ENCODE results near the gene FBXW7. TPM values are rescaled to one million over a fixed set of nuclear protein-coding genes. Genes with fewer than 3 reads are reported as not detected.

The FBXW7 gene
- polyA plus RNA-seq, 3 donors: 34.5 to 39.2 (median 35.7) TPM

DNA sequence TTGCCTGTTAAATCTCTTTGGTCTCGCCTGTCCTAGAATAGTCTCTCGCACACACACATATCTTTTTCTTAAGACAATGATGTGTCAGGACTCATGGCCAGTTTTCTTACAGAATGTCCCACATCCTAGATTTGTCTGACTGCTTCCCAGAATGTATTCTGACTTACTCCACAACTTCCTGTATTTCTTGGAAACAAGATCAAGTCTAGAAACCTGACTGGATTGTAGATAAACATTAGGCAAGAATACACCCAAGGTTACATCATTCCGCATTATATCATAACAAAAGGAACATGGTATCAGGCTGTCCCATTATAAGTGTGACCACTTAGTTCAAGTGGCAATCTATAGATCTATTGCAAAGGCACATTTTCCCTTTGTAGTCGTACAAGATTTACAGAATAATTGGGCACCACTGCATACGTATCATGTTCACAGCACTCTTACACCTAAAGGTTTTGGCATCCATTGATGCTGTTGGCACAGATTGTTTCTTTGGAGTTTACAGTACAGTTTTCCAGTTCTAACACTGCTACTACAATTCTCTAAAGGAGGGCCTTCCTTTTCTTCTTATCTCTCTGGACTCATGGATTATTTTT is 56.4 kb downstream of the FBXW7 start:
- DNase-seq (ENCODE audit: low read depth in 3 of 3, low spot score in 2 of 3): no peak

DNA sequence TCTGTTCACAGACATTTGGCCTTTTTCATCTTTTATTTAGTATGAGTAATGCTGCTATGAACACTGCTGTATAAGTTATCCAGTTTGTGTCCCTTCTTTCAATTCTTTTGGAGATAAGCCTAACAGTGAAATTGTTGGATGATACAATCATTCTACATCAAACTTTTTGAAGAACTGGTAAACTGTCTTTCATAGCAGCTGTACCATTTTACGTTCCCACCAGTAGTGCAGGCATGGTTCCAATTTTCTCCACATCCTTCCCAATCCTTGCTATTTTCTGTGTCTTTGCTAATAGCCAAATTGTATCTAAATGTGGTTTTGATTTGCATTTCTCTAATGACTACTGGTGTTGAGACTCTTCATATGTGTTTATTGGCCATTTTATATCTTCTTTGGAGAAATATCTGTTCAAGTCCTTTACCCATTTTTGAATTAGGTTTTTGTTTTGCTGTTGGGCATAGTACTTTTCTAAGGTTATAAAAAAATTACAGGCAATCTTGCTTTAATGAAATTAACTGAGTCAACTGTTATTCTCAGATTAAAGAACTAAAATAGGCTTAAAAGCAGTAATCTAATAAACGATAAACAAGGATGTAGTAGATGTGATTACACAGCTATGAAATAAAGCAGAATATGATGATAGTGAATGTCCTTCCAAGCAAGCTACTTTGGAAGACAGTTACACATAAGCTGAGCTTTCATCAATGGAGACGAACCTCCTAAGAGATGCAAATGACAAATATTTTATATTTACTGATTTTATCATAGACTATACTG is 57.2 kb downstream of the FBXW7 start:
- no peak for DNase-seq (ENCODE audit: low read depth in 3 of 3, low spot score in 2 of 3)

- no peak for DNase-seq (ENCODE audit: low read depth in 3 of 3, low spot score in 2 of 3)
Measured at GRCh38 chr4:152476796-152477195, 59.1 kb downstream of the FBXW7 start.

DNA sequence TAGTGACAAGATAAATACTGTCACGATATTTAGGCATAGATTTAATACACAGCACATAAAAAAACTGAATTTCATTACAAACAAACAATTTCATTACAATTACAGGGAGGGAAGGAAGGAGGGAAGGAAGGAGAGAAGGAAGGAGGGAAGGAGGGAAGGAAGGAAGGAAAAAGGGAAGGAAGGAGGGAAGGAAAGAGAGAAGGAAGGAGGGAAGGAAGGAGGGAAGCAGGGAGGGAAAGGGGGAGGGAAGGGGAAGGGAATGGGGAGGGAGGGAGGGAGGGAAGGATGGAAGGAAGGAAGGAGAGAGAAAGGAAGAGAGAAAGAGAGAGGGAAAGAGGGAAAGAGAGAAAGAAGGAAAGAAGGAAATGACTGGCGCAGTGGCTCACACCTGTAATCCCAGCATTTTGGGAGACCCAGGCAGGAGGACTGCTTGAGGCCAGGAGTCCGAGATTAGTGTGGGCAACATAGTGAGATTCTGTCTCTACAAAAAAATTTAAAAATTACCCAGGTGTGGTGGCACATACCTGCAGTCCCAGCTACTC is 64.6 kb downstream of the FBXW7 start:
- DNase-seq (ENCODE audit: low read depth in 3 of 3, low spot score in 2 of 3): no peak

GRCh38 chr4:152468408-152468807 is 67.5 kb downstream of the FBXW7 start:
- DNase-seq (ENCODE audit: low read depth in 3 of 3, low spot score in 2 of 3): no peak

DNA sequence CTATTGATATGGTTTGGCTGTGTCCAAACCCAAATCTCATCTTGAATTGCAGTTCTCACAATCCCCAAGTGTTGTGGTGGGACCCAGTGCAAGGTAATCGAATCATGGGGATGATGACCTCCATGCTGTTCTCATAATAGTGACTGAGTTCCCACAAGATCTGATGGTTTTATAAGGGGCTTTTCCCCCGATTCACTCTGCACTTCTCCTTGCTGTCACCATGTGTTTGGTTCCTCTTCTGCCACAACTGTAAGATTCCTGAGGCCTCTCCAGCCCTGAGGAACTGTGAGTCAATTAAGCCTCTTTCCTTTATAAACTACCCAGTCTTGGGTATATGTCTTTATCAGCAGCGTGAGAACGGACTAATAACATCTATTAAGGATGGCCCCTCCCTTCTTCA is 68.8 kb downstream of the FBXW7 start:
- no peak for DNase-seq (ENCODE audit: low read depth in 3 of 3, low spot score in 2 of 3)

- DNase-seq (ENCODE audit: low read depth in 3 of 3, low spot score in 2 of 3): no peak
Measured at GRCh38 chr4:152464030-152464823, 71.7 kb downstream of the FBXW7 start.

DNA sequence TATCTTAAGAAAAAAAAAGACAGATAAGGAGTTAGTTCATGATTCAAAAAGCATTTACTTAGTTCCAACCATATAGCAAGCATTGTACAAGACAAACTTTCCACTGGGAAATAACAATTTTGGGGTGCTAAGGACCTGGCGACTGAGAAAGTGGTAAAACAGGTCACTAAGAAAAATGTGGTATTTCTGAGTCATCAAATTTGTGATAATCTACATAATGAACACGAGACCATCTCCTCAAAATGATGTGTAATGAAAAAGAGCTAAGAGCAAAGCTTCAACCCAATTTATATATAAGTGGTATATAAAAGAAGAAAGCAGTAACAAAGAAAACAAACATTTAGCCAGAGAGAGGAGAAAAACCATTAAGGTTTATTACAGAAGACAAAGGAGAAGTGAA is 72.3 kb downstream of the FBXW7 start:
- DNase-seq (ENCODE audit: low read depth in 3 of 3, low spot score in 2 of 3): no peak

DNA sequence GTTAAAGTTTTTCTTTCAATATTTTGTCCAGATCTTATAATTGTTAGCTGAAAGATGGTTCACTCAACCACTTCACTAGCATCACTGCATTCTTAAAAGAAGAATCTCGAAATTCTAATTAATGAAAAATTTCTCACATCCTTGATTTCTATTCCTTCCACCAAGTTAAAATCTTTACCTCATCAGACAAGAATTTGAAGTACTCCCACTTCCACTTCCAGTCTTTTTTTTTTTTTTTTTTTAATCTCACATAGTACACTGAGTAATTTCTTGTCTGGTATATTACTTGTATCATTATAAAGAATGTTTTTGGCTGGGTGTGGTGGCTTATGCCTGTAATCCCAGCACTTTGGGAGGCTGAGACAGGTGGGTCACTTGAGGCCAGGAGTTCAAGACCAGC is 73.2 kb downstream of the FBXW7 start:
- DNase-seq (ENCODE audit: low read depth in 3 of 3, low spot score in 2 of 3): no peak

DNA sequence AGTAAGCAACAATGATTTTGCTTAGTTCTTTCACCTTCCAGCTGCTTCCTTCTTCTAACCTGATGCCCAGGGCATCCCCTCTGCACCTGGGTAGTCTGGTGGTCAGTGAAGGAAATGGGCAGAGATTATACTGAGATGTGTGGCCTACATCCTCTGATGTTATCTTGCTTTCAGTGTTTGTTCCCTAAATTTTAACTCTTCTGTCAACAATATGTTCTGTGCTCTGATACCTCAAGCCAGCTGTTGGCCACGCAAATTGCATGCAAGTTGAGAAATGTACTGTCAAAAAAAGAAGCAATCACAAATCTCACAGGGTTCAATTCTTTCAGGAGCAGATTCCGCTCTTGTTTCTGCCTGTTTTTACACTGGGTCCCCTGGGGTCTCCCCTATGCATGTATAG is 73.8 kb downstream of the FBXW7 start:
- DNase-seq (ENCODE audit: low read depth in 3 of 3, low spot score in 2 of 3): no peak

DNA sequence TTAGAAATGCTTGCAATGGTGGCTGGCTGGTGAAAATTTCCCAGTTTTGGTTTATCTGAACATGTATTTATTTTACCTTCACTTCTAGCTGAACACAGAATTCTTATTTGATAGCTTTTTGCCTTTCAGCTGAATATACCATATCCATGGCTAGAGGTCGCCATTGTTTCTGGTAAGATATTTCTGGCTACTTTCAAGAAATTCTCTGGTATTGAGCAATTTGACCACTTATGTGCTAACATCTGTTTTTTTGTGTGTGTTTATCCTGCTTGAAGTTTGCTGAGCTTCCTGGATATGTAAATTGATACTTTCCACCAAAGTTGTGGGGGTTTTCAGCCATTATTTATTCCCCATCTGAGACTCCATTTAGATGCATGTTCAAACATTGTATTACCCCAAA is 75.4 kb downstream of the FBXW7 start:
- no peak for DNase-seq (ENCODE audit: low read depth in 3 of 3, low spot score in 2 of 3)

GRCh38 chr4:152459326-152459725 is 76.6 kb downstream of the FBXW7 start:
- no peak for DNase-seq (ENCODE audit: low read depth in 3 of 3, low spot score in 2 of 3)

DNA sequence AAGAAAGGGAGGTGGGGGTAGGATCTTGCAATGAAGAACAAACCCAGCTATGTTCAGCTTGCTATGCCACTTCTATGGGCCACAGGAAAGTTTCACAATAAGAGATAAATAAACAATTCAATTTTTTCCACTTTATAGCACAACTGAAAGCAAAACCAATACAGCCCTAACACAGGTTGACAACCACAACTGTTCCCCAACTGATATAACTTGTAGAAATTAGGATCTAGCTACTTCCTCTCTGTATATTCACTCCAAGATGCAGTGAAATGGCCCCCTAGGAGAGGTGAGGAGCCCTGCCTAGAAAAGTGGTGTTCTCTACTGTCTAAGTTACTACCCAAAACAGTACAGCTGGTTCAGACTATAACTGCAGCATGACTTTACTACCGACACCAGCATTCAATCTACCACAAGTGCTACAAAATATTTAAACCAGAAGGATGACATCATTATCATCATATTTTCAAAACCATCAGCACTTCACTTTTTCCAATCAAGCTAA is 77.0 kb downstream of the FBXW7 start:
- DNase-seq (ENCODE audit: low read depth in 3 of 3, low spot score in 2 of 3): no peak

DNA sequence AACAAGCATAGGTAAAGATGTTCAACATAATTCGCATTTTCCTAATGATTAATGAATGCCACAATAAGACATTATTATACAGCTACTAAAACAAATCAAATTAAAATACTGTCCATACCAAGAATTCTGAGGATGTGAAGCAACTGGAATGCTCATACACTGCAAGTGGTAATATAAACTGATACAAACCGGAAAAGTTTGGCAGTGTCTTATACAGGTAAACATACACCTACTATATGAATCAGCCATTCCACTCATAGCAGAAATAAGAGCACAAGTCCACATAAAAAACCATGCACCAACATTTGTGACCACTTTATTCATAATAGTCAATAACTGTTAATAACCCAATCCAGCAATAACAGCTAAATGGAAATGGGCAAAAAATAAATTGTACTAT is 79.3 kb downstream of the FBXW7 start:
- no peak for DNase-seq (ENCODE audit: low read depth in 3 of 3, low spot score in 2 of 3)

GRCh38 chr4:152455311-152455710 is 80.6 kb downstream of the FBXW7 start:
- DNase-seq (ENCODE audit: low read depth in 3 of 3, low spot score in 2 of 3): no peak

GRCh38 chr4:152454398-152455011 is 81.4 kb downstream of the FBXW7 start:
- peak in 2 of 3 donors; percentile 5 to 8 for DNase-seq (ENCODE audit: low read depth in 3 of 3, low spot score in 2 of 3)

DNA sequence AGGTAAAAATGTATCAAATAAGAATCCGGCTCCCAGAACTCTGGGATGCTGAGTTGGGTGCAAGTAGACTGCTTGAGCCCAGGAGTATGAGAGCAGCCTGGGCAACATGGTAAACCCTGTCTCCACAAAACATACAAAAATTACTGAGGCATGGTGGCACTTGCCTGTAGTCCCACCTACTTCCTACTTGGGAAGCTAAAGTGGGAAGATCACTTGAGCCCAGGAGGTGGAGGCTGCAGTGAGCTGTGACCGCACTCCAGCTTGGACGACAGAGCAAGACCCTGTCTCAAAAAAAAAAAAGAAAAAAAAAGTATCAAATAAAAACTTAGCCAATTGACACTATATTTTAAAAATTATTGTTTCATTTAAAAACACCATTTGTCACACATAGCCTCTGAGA is 84.4 kb downstream of the FBXW7 start:
- DNase-seq (ENCODE audit: low read depth in 3 of 3, low spot score in 2 of 3): no peak

DNA sequence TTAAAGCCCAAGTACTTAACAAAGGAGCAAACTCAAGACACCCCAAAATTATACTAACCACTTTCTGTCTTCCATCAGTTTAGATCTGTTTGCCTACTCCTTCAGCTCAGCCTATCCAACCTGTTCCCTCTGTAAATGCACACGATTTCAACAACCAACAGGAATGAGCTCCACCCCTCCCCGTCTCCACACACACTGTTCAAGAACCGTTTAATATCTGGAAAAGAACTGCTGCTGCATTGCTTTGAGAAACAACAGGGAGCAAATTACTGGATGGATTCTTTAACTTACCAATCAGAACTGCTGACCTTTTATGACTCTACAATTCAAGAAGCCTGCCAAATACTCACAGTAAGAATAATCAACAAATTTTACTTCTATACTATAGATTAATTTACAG is 87.0 kb downstream of the FBXW7 start:
- DNase-seq (ENCODE audit: low read depth in 3 of 3, low spot score in 2 of 3): no peak

GRCh38 chr4:152448038-152448707 is 87.7 kb downstream of the FBXW7 start:
- DNase-seq (ENCODE audit: low read depth in 3 of 3, low spot score in 2 of 3): no peak

DNA sequence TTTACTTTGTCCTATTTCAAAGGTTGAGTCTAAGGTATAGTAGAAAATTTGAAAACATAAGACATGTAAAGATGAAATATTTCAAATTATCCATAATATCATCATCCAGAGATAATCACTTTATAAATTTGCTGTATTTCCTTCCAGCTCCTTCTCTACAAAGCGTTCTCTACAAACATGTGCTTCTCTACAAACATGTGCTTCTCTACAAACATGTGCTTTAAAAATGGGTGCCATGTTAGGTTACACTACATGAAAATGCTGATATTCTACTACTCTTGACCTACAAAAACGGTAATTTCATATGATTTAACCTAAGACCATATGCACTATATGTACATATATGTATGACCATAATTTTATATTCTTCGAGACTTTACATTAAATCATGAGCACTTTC is 92.0 kb downstream of the FBXW7 start:
- no peak for DNase-seq (ENCODE audit: low read depth in 3 of 3, low spot score in 2 of 3)
